A549 (cell line): Measurements from ENCODE around the gene PHKB.

Source experiments
- BHLHE40 ChIP-seq: IDR thresholded peaks from 2 replicates; pipeline ENCODE4 v1.6.1; 2012; ENCODE audit warnings: low read depth, low read length, inconsistent platforms
- CTCF ChIP-seq: fragments of >200 bp; sonication (Bioruptor Twin); formaldehyde crosslinking; IDR thresholded peaks from 3 replicates; pipeline ENCODE4 v1.5.1; 2016
- EP300 ChIP-seq, 2 experiments: fragments of >200 bp; sonication (Bioruptor Twin); formaldehyde crosslinking; IDR thresholded peaks; 2 replicates in 1 of 2; 3 replicates in 1 of 2; pipeline ENCODE4 v1.6.1; 2016 to 2017
- JUN ChIP-seq, 2 experiments: fragments of >200 bp; sonication (Bioruptor Twin); formaldehyde crosslinking; IDR thresholded peaks; 2 replicates in 1 of 2; 3 replicates in 1 of 2; pipeline ENCODE4 v1.6.1; 2016 to 2017
- MAX ChIP-seq: IDR thresholded peaks from 2 replicates; pipeline ENCODE4 v1.6.1; 2012
- MAZ ChIP-seq: fragments of 150-350 bp; IDR thresholded peaks from 2 replicates; pipeline ENCODE4 v1.6.1; 2014; ENCODE audit warnings: antibody characterized with exemption, low read depth, low read length, borderline replicate concordance
- NR3C1 ChIP-seq: fragments of >200 bp; sonication (Bioruptor Twin); formaldehyde crosslinking; IDR thresholded peaks from 3 replicates; pipeline ENCODE4 v1.6.1; 2017
- POLR2A ChIP-seq: IDR thresholded peaks from 2 replicates; pipeline ENCODE4 v1.6.1; 2012; ENCODE audit warnings: mild to moderate bottlenecking, low read length
- RAD21 ChIP-seq, 2 experiments: fragments of >200 bp in 1 of 2; sonication (Bioruptor Twin) in 1 of 2; formaldehyde crosslinking in 1 of 2; IDR thresholded peaks in 1 of 2; conservative IDR thresholded peaks in 1 of 2; 2 replicates in 1 of 2; 3 replicates in 1 of 2; pipeline ENCODE4 v1.6.1; 2012 to 2018; ENCODE audit warnings: inconsistent platforms in 1 of 2
- REST ChIP-seq: fragments of 200-600 bp; sonication (generic); IDR thresholded peaks from 2 replicates; pipeline ENCODE4 v1.6.1; 2016; ENCODE audit warnings: antibody characterized with exemption, mild to moderate bottlenecking, moderate library complexity
- RFX5 ChIP-seq: fragments of 450-650 bp; IDR thresholded peaks from 2 replicates; pipeline ENCODE4 v1.7.1; 2014; ENCODE audit warnings: antibody characterized with exemption, mild to moderate bottlenecking, moderate library complexity

- no peak for TF ChIP-seq POLR2A
- no peak for TF ChIP-seq MAX
- TF ChIP-seq CTCF = no peak
- TF ChIP-seq RAD21 (conservative IDR thresholded peaks at IDR 0.05 in 1 of 2, IDR thresholded peaks at IDR 0.05 in 1 of 2) = no peak
- TF ChIP-seq RFX5 = no peak
- no peak for TF ChIP-seq JUN (IDR thresholded peaks at IDR 0.05)
- no peak for TF ChIP-seq REST
- TF ChIP-seq BHLHE40 = no peak
- TF ChIP-seq NR3C1 = no peak
- TF ChIP-seq MAZ = no peak
- no peak for TF ChIP-seq EP300 (IDR thresholded peaks at IDR 0.05)
Measured at GRCh38 chr16:47469227-47469626, 8.1 kb downstream of the PHKB start.
